Fibroblast of the aortic adventitia (primary cell): ENCODE measurements around the gene NDUFB10. TPM values are rescaled to one million over a fixed set of nuclear protein-coding genes. Genes with fewer than 3 reads are reported as not detected.

Source experiments
- DNase-seq: peaks from one replicate; pipeline ENCODE4 v3.0.0-alpha.2; 2010; ENCODE audit warnings: low read depth
- H3K4me3 ChIP-seq: 2 replicates; pipeline ENCODE4 v1.5.1; 2011; ENCODE audit warnings: low read depth, mild to moderate bottlenecking, control low read depth, low read length, moderate library complexity
- total RNA-seq: library from RNA; depleted of rRNA; stranded (reverse); fragments of >200 nt; gene quantifications from 2 replicates; pipeline ENCODE4 v1.2.3, GENCODE V29; 2012; ENCODE audit warnings: low replicate concordance
- TF ChIP-seq, protein P1 (sequence below): IDR thresholded peaks from 2 replicates; pipeline ENCODE4 v1.5.1; 2011; ENCODE audit warnings: mild to moderate bottlenecking, low read length, control low read depth, inconsistent platforms; ENCODE audit not compliant: insufficient read depth

The NDUFB10 gene
- total RNA-seq, 1 donor = 105 TPM

DNA sequence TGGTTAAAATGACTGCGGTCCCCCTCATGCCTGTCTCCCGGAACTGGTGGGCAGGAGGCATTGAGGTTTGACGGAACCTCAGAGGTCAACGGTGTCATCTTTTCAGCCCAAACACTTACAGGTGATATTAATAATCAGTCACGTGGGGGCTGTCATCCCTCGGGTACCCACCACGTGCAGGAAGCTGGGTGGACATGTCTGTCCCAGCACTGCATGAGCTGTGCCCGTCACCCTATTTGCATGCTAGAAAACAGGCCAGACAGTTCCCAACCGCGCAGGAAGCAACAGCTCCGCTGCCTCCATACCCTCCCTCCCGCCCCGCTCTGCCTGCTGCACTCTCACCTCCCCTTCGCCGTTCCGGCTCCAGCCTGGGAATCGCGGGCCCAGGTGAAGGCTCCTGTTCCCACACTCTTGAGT lies 31.8 kb downstream of the NDUFB10 start:
- no peak for DNase-seq
- TF ChIP-seq, protein P1, sequence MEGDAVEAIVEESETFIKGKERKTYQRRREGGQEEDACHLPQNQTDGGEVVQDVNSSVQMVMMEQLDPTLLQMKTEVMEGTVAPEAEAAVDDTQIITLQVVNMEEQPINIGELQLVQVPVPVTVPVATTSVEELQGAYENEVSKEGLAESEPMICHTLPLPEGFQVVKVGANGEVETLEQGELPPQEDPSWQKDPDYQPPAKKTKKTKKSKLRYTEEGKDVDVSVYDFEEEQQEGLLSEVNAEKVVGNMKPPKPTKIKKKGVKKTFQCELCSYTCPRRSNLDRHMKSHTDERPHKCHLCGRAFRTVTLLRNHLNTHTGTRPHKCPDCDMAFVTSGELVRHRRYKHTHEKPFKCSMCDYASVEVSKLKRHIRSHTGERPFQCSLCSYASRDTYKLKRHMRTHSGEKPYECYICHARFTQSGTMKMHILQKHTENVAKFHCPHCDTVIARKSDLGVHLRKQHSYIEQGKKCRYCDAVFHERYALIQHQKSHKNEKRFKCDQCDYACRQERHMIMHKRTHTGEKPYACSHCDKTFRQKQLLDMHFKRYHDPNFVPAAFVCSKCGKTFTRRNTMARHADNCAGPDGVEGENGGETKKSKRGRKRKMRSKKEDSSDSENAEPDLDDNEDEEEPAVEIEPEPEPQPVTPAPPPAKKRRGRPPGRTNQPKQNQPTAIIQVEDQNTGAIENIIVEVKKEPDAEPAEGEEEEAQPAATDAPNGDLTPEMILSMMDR = no peak
- no peak overlapping the region for H3K4me3 ChIP-seq

DNA sequence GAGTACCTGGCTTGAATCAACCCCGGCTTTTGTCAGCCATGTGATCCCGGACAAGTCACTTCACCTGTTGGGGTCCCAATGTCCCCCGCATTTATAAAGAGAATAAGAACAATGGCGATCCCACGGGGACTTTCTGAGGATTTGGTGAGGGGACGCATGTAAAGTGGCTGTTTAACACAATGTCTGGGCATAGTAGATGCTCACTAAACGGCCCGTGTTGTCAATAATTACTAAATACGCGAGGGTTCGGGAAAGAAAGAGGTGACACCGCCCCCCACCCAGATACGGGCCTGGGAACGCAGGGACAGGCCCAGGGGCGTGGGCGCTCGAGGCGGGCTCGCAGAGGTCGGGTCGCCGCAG lies 32.2 kb downstream of the NDUFB10 start:
- TF ChIP-seq, protein P1 = no peak
- peak overlapping the region; percentile 54 for H3K4me3 ChIP-seq
- DNase-seq = no peak

DNA sequence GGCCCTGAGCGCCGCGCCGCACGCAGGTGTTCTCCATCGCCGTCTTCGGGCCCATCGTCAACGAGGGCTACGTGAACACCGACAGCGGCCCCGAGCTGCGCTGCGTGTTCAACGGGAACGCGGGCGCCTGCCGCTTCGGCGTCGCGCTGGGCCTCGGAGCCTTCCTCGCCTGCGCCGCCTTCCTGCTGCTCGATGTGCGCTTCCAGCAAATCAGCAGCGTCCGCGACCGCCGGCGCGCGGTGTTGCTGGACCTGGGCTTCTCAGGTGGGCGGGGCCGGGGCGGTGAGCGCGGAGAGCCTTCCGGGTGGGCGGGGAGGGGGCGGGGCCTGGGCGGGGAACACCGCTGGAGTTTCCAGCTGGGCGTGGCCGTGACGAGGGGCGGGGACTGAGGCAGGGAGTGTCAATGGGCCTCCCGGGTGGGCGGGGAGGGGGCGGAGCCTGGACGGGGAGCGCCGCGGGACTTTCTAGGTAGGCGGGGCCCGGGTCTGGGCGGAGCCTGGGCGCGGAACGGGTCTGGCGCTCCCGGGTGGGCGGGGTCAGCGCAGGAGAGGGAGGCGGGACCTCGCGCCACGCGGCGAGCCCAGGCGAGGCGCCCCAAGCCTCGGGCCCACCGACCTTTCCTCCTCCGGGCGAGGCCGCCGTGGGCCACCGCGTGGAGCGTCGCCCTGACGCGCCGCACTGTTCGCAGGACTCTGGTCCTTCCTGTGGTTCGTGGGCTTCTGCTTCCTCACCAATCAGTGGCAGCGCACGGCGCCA lies 32.8 kb downstream of the NDUFB10 start:
- H3K4me3 ChIP-seq = peak overlapping the region; percentile 54
- TF ChIP-seq, protein P1 = no peak
- DNase-seq = peak; percentile 88

DNA sequence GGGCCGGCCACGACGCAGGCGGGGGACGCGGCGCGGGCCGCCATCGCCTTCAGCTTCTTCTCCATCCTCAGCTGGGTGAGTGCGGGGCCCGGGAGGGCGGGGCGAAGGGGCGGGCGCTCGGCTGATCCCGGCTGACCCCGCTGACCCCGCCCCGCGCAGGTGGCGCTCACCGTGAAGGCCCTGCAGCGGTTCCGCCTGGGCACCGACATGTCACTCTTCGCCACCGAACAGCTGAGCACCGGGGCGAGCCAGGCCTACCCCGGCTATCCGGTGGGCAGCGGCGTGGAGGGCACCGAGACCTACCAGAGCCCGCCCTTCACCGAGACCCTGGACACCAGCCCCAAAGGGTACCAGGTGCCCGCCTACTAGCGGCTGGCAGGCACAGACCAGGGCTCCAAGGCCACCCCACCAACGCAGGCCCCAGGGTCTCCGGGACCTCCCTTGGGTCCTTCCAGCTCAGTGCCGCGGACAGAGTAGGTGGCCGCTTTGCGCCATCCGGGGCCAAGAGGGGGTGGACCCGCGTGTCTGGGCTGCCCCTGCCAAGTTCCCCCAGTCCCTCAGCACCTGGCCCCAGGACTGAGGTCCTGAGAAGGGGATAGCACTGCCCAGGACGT lies 33.5 kb downstream of the NDUFB10 start:
- TF ChIP-seq, protein P1 = no peak
- no peak overlapping the region for H3K4me3 ChIP-seq
- no peak for DNase-seq

DNA sequence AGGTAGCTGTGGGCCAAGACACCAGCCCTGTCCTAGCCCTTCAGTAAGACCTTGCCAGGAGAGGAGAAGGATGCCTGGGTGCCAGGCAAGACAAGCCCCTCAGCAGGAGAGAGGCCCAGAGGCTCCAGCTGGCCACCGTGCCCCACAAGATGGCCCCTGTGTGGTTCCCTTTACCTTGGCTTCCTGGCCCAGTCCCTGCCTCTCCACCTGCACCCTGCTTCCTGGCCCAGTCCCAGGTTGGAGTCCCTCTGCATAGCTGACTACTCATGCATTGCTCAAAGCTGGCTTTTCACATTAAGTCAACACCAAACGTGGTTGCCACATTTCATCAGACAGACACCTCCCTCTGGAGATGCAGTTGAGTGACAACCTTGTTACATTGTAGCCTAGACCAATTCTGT lies 34.4 kb downstream of the NDUFB10 start:
- TF ChIP-seq, protein P1 = no peak
- DNase-seq = no peak
- no peak overlapping the region for H3K4me3 ChIP-seq

DNA sequence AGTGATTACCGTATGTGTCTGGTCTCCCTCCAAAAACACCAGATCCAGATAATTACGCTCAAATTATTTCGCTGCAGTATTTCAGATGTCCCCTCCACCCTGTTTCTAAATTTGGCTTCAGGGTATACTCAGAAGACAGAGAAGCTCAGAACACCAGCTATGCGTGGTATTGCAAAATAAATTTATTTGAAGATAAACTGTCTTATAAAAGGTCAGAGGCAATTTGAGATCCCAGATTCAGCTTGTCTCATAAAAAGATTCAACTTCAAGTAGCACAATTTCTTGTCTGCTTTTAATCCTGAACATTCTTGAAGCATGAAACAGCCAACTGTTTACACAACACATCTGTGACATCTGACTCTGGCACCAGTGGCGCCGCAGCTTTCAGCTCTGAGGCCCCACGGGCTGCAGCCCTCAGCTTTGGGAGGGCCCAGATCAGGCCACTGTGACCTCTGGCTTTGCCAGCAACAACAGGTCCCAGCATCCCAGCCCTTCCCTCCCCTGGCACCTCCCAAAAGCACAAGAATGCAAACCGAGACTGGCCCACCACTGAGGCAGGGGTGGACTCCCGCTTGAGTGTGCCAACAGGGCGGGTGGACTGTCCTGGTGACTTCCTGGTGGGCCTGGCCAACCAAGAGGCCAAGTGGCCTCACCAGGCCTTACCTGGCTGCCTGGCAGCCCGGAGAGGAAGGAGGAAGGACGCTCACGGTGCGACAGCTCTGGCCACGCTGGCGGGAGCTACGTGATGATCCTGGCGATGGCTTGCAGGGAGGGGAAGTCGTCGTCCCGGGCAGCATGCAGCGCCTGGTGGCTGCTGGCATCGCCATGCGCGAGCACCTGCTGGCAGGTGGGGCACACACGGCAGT lies 38.4 kb downstream of the NDUFB10 start:
- no peak for DNase-seq
- no peak overlapping the region for H3K4me3 ChIP-seq
- TF ChIP-seq, protein P1 = no peak
